ENCODE data around the gene PNMA6E.

The PNMA6E gene

GRCh38 chrX:153434801-153435200 lies 33.7 kb upstream of the PNMA6E start:
- no peak for DNase-seq

GRCh38 chrX:153433781-153434285 lies 32.7 kb upstream of the PNMA6E start:
- no peak for DNase-seq

GRCh38 chrX:153433161-153433680 lies 32.1 kb upstream of the PNMA6E start:
- no peak for DNase-seq

- DNase-seq = no peak
These were observed 29.6 kb upstream of the PNMA6E start for GRCh38 chrX:153430796-153431195.

- no peak for DNase-seq
These were observed 25.1 kb upstream of the PNMA6E start for GRCh38 chrX:153426204-153426603.

GRCh38 chrX:153423652-153424051 lies 22.5 kb upstream of the PNMA6E start:
- no peak for DNase-seq

GRCh38 chrX:153421856-153422255 lies 20.7 kb upstream of the PNMA6E start:
- no peak for DNase-seq

- DNase-seq = no peak
These were observed 19.9 kb upstream of the PNMA6E start for GRCh38 chrX:153420851-153421599.

- no peak for DNase-seq
These were observed 16.5 kb upstream of the PNMA6E start for GRCh38 chrX:153417637-153418036.

GRCh38 chrX:153416781-153417450 lies 15.8 kb upstream of the PNMA6E start:
- no peak for DNase-seq

GRCh38 chrX:153414856-153415510 lies 13.8 kb upstream of the PNMA6E start:
- no peak for DNase-seq

- no peak for DNase-seq
These were observed 12.6 kb upstream of the PNMA6E start for GRCh38 chrX:153413731-153414130.

- no peak for DNase-seq
These were observed 11.9 kb upstream of the PNMA6E start for GRCh38 chrX:153412746-153413720.

- DNase-seq = no peak
These were observed 10.9 kb upstream of the PNMA6E start for GRCh38 chrX:153411988-153412574.

- DNase-seq = peak in 3 of 5 donors; percentile 4 to 29 (median 16)
These were observed 10.3 kb upstream of the PNMA6E start, which contains the start of gene ZFP92 for GRCh38 chrX:153411255-153411987. ZFP92 (plus strand) TSS chrX:153411472; CDS start chrX:153418323, 6,851 bp downstream.

GRCh38 chrX:153410888-153411254 lies 9.7 kb upstream of the PNMA6E start:
- DNase-seq = no peak

- no peak for DNase-seq
These were observed 9.2 kb upstream of the PNMA6E start for GRCh38 chrX:153410373-153410772.

- DNase-seq = no peak
These were observed 8.4 kb upstream of the PNMA6E start for GRCh38 chrX:153409414-153410101.

GRCh38 chrX:153408871-153409351 lies 7.8 kb upstream of the PNMA6E start:
- no peak for DNase-seq

GRCh38 chrX:153408221-153408721 lies 7.1 kb upstream of the PNMA6E start:
- DNase-seq = no peak

Measured in T-helper 1 cell (primary cell).